ENCODE results near the gene UACA.

The UACA gene

GRCh38 chr15:70786996-70787395 is 23.6 kb upstream of the UACA start:
- no peak for DNase-seq

DNA sequence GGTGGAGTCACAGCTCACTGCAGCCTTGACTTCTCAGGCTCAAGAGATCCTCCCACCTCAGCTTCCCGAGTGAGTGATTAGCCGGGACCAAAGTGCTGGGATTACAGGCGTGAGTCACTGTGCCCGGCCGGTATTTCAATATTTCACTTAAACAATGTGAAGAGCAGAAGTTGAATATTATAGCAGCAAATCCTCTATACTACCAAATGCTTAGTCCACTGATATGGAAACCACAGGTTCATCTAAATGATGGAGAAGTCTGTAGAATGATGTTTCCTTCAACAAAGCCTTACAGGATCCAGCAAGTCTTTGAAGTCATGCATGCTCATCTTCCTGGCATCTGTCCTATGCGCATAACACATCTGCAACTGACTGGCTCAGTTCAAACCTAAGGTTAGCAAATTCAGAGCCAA is 20.3 kb upstream of the UACA start:
- no peak for DNase-seq

- no peak for DNase-seq
Measured at GRCh38 chr15:70783041-70783440, 19.7 kb upstream of the UACA start.

GRCh38 chr15:70781236-70781635 is 17.9 kb upstream of the UACA start:
- no peak for DNase-seq

DNA sequence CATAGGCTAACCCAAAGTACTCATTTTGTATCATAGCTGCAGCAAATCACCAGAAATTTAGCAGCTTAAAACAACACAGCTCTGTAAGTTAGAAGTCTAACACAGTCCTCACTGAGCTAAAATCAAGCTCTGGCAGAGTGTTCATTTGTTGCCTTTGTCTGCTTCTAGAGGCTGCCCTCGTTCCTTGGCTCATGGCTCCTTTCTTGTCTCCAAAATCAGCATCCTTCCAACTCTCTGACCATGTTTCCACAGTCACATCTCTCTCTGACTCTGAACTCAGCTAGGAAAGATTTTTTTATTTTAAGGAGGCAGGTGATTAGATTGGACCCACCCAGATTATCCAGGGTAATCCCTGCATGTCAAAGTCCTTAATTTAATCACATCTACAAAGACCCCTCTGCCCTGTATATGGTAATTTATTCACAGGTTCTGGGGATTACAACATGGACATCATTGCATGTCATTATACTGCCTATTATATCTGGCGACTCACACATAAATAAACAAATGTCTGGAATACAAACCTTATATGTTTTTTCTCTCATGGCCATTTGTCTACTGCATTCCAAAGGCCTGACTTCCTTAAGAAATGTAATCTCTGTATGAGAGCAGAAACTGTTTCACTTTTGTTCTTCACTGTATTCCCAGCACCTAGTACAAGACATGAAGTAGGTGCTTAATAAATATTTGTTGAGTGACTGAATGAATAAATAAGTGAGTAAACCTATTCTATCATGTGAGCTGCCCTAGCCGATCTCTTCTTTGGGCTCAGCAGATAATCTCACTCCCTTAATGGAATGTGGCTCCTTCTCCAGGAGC is 15.1 kb upstream of the UACA start:
- no peak for DNase-seq

- no peak for DNase-seq
Measured at GRCh38 chr15:70777170-70777926, 14.0 kb upstream of the UACA start.

DNA sequence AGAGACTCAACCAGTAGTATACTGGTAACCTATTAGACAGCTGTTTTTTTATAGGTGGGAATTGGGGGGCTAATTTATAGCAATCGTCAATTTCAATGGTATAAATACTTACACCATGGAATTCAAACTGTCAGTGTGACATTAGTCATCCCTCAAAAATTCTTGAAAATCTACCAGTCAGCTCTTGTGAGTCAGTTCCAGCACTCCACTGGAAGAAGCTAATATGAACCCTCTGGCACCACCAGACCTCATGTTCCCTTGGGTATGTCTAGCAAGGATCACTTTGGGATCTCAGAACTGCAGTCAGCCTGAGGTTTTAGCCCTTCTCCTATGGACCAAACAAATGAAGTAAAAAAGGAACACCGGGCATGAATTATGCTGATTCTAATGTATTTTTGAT is 11.8 kb upstream of the UACA start:
- no peak for DNase-seq

DNA sequence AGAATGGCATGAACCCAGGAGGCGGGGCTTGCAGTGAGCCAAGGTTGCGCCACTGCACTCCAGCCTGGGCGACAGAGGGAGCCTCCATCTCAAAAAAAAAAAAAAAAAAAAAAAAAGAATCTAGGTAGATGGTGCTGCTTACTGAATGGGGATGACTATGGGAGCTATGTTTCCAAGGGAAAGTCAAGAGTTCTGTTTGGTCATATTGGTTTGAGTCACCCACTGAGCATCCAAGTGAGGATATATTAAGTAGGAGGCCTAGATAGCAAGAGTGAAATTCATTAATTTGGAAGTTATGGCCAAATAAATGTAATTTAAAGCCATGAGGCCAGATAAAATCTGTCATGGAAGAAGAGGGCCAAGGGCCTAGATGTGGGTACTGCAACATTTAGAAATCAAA is 9.0 kb upstream of the UACA start:
- DNase-seq: no peak

- DNase-seq: no peak
Measured at GRCh38 chr15:70770863-70771262, 7.5 kb upstream of the UACA start.

DNA sequence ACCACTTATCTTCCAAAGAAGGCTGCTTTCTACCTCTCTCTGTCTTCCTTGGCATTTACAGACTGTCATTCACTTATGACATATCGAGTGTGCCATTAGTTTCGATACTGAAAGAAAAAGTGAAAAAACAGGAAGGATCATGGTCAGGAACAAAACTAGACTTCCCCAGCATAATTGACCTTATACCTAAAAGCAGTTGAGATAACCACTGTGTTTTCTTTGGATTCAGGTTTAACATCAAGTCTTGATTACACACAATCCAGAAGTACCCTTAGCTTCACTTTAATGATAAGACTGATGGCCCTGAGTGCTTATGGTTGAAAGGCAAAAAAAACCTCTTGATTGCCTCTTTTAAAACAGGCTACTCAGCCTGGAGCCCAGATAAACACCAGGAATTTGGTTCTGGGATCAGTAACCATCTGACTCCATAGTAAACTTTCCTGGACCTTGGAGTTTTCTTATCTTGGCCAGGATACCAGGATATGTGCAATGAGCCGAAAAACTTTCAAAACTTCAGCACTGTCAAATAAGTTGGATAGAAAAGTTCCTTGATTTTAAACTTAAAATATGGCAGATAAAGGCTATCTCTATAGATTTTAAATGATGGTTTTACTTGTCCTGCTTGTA is 5.0 kb upstream of the UACA start:
- DNase-seq: no peak

DNA sequence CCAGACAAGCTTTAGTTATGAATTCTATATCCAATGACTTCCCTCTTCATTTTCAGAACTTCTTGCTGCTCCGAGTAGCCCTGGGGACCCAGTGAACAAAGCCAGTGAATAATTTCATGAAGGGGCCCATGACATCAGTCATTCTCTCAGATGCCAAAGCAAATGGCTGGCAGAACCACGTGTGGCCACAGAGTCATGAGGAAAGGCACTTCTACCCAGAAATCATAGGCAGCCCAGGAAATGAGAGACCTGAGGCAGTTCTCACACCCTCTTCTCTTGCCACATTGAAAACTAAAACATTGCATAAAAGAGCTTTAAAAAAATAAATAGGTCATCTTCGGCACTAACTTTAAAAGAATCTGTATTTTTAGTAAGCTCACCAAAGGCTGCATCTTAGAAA is 4.3 kb upstream of the UACA start:
- no peak for DNase-seq

DNA sequence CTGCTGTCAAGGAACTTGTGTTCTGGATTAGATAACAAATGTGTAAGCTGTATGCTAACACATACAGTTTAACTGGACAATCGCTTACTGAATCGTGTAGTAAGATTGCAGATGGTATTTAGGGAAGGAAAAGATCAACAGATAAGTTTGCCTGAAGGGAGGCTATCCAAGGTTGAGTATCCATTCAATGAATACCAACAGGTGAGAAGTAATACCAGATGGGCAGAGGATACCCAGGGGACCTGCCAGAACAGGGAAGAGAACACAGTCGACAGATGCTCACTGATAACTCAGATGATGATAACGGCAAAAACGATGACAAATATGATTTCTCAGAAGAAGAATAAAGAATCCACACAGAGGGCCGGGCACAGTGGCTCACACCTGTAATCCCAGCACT is 3.2 kb upstream of the UACA start:
- DNase-seq: no peak

DNA sequence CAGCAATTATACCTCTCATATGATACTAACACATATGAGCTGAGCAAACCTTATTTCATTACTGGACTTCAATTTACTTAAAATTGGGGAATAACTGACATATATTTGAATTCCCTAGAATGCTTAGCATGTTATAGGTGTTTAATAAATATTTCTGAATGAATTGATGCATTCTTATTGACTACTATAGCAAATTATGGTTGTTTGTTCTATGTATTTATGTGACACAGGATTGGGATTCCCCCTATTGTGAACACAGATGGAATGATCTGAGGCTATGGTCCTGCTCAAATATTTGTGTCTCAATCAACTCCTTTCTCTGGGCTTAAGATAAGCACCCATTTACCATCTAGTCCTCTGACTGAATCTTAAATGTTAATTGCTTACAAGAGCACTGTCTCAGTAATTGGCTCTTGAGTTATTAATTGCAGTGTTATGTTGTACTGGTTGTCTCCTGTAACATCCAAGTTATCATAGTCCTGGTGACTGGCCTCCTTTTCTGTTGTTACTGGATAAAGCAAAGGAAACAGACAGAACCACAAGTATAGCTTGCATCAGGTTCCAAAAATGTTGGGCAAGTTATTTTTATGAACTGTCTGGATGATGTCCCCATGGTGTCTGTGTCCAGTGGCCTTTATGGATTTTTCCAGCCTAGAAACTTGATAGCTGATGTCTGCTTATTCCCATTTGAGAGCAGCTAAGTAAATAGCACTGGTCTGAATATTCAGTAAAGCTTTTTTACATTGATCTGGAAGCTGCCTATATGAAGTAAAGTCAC is 2.3 kb upstream of the UACA start:
- DNase-seq: no peak

GRCh38 chr15:70763950-70764730 is 782 bp upstream of the UACA start:
- no peak for DNase-seq

GRCh38 chr15:70762469-70763119 is 764 bp downstream of the UACA start:
- peak; percentile 15 for DNase-seq

GRCh38 chr15:70761931-70762468 is 1.4 kb downstream of the UACA start:
- DNase-seq: no peak

DNA sequence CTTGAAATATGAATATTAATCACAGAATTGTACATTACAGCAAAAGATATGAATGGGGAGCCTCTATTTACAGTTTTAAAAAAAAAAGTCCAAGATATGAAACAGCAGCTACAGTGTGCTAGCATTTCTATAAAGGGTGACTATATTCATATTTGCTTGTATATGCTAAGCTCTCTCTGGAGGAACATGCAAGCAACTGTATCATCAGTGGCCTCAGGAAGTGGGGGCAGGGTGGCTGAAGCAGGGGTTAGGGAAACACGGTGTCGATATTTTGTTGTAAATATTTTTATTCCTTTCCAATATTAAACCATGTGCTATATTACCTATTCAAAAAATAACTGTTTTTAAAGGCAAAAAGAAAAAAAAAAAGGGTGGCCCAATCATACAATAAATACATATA is 2.3 kb downstream of the UACA start:
- no peak for DNase-seq

DNA sequence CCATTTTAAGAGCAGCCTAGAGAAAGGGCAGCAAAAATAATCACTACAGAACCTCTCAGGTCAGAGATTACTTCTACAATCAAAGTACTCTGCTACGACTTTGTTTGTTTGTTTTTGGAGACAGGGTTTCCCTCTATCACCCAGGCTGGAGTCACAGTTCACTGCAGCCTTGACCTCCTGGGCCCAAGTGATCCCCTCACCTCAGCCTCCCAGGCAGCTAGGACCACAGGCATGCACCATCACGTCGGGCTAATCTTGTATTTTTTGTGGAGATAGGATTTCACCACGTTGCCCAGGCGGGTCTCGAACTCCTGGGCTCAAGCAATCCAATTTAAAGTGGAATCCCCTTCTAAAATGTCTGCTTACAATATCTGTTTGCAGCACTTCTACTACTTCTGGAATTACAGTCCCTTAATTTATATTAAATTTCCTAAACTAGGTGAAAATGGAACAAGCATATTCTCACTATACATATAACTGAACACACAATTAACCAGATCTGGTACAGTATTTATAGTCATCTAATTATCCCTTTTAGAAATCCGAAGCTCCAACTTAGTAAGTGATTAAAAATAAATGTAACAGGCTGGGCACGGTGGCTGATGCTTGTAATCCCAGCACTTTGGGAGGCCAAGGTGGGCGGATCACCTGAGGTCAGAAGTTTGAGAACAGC is 4.4 kb downstream of the UACA start:
- DNase-seq: no peak

DNA sequence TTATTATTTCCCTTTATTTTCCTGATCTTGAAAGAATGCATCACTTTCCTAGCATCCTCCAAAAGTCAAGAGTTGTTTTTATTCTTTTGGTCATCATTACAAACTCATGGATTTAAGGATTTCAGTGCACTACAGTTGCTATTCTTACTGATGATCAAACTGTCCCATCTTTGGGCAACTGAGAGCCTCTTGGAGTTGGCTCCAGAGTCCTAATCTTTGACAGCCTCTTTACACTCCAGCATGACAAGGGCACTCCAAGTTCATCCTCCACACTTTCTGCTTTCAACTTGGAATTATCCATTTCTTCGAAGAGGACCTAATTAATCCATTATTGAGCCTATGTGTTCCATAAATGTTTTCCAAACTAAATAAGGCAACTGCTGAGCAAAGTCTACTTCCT is 5.7 kb downstream of the UACA start:
- DNase-seq: no peak

DNA sequence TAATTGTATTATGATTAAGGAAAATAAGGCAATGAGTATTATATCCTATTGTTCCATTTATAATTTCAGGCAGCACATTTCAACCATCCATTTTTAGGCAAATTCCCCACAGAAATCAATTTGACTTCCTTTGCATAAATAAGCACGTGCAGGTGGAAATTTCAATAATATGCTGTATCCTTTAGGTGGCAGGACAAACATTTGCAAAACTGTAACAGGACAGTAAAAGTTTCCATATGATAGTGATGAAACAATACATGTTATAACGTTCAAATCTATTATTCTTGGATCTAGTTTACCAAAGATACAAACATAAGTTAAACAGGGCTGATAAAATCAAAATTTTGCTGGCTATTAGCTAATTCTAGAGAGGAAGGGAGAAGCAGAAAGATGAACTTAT is 8.5 kb downstream of the UACA start:
- DNase-seq: no peak

Data from activated CD8-positive, alpha-beta memory T cell treated with anti-CD3 and anti-CD28 coated beads, Interleukin-2, amount 50 U/mL, for 4 hours (primary cell).